Measurements from ENCODE around the gene ZP1.

GRCh38 chr11:60923800-60924109 lies 56.4 kb downstream of the ZP1 start:
- TF ChIP-seq REST (IDR thresholded peaks at IDR 0.05; ENCODE audit: insufficient read depth in 1 of 2, low read depth in 2 of 2, low read length in 2 of 2) (no peak), POLR2AphosphoS5 (IDR thresholded peaks at IDR 0.05; ENCODE audit: low read depth, low read length) (no peak), TAF1 (IDR thresholded peaks at IDR 0.05; ENCODE audit: borderline replicate concordance, insufficient read depth, low read length) (no peak), FOXP2 (optimal IDR thresholded peaks at IDR 0.05; ENCODE audit: borderline replicate concordance, extremely low read depth, extremely low read length, insufficient read depth) (no peak)

Measured in PFSK-1 (cell line).